ENCODE data around the gene NDUFB4. TPM values are rescaled to one million over a fixed set of nuclear protein-coding genes. Genes with fewer than 3 reads are reported as not detected.

The NDUFB4 gene
- 94.3 and 137 TPM in 2 replicates for polyA plus RNA-seq (2011; rRNA removed)
- 180 and 378 TPM in 2 replicates for polyA minus RNA-seq (2011; rRNA and poly(A)+ RNA removed)

DNA sequence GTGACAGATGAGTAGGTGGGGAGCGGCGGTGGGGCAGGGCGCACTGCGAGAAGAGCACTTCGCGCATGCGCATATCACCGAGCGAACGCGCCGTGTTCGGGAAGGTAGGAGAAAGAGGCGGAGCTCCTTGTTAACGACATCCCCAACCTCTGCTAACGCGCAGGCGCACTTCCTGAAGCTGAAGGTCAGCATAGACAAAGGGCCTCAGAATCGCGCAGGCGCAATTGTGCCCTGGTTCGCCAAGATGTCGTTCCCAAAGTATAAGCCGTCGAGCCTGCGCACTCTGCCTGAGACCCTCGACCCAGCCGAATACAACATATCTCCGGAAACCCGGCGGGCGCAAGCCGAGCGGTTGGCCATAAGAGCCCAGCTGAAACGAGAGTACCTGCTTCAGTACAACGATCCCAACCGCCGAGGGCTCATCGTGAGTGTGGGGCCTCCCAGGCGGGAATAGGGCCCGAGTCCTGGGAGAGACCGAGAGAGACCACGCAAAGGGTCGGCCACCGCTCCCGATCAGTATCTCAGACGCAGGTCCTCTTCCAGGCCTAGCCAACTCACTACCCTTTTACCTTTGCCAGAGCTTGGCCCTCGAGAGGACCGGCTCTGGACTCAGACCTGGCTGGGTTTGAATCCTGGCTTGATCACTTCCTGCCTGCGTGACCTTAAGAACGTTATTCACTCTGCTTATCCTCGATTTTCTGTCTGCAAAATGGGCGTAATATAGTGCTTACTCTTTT is at the start of gene NDUFB4:
NDUFB4 (plus strand) TSS at position 221 of the 737 bp plus-strand sequence; CDS start at position 245, 24 bp downstream.
- TF ChIP-seq, protein P1, sequence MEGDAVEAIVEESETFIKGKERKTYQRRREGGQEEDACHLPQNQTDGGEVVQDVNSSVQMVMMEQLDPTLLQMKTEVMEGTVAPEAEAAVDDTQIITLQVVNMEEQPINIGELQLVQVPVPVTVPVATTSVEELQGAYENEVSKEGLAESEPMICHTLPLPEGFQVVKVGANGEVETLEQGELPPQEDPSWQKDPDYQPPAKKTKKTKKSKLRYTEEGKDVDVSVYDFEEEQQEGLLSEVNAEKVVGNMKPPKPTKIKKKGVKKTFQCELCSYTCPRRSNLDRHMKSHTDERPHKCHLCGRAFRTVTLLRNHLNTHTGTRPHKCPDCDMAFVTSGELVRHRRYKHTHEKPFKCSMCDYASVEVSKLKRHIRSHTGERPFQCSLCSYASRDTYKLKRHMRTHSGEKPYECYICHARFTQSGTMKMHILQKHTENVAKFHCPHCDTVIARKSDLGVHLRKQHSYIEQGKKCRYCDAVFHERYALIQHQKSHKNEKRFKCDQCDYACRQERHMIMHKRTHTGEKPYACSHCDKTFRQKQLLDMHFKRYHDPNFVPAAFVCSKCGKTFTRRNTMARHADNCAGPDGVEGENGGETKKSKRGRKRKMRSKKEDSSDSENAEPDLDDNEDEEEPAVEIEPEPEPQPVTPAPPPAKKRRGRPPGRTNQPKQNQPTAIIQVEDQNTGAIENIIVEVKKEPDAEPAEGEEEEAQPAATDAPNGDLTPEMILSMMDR (IDR thresholded peaks at IDR 0.05; ENCODE audit: insufficient read depth, low read depth, low read length) = no peak
- Histone ChIP-seq H3K4me3 (ENCODE audit: low read depth, low read length) (peak within 1 kb of the TSS; percentile 95), H3K27me3 (ENCODE audit: control insufficient read depth, insufficient read depth, low read length) (no peaks in the 10 kb centered on the region), H3K36me3 (ENCODE audit: control insufficient read depth, insufficient read depth, low read length) (no peaks in the 10 kb centered on the region; the same call in 1 of the 2 replicates)
- CTCF ChIA-PET = interaction anchor here (0.7 to 1.8 kb wide), 6 partner anchors 18 to 343 kb away, joined by 3 to 8 read pairs (median 4); no protein-coding TSS in a partner anchor
- POLR2A ChIA-PET = interaction anchor here (0.6 to 1.8 kb wide), 3 partner anchors 18 to 173 kb away, joined by 3 to 5 read pairs (median 4); partner anchors contain the start of genes GTF2E1 and RABL3
- DNase-seq (ENCODE audit: low read depth) = peak; percentile 92

DNA sequence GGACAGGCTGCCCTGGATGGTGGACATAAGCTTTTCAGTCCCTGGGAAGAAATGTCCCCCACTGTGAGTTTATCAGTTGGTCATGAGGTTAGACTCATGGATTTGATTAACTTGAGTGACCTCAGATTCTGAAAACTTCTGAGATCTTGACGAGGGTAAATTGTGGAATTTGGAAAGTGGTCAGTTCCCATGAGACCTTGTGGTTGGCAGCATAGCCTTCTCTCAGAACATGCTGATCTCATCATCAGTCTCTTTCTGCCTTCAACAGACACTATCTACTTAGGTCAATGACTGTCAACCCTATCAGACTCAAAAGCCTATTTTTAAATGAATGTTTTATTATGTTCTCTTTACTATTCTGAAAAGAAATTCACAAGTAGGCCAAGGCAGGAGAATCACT is 45.6 kb upstream of the NDUFB4 start:
- ChIA-PET POLR2A (no interaction called here), CTCF (interaction anchor here (0.9 to 2.0 kb wide), 3 partner anchors 22 to 1619 kb away, joined by 3 to 6 read pairs (median 3); no protein-coding TSS in a partner anchor)
- Histone ChIP-seq H3K4me3 (ENCODE audit: low read depth, low read length) (no peak overlapping the region), H3K36me3 (ENCODE audit: control insufficient read depth, insufficient read depth, low read length) (no peaks in the 10 kb centered on the region), H3K27me3 (ENCODE audit: control insufficient read depth, insufficient read depth, low read length) (0 out of 2 replicates have a peak, but pooled peaks cover 2% of the 10 kb centered on the region)
- no peak for DNase-seq (ENCODE audit: low read depth)
- TF ChIP-seq, protein P1 (IDR thresholded peaks at IDR 0.05; ENCODE audit: insufficient read depth, low read depth, low read length) = no peak

DNA sequence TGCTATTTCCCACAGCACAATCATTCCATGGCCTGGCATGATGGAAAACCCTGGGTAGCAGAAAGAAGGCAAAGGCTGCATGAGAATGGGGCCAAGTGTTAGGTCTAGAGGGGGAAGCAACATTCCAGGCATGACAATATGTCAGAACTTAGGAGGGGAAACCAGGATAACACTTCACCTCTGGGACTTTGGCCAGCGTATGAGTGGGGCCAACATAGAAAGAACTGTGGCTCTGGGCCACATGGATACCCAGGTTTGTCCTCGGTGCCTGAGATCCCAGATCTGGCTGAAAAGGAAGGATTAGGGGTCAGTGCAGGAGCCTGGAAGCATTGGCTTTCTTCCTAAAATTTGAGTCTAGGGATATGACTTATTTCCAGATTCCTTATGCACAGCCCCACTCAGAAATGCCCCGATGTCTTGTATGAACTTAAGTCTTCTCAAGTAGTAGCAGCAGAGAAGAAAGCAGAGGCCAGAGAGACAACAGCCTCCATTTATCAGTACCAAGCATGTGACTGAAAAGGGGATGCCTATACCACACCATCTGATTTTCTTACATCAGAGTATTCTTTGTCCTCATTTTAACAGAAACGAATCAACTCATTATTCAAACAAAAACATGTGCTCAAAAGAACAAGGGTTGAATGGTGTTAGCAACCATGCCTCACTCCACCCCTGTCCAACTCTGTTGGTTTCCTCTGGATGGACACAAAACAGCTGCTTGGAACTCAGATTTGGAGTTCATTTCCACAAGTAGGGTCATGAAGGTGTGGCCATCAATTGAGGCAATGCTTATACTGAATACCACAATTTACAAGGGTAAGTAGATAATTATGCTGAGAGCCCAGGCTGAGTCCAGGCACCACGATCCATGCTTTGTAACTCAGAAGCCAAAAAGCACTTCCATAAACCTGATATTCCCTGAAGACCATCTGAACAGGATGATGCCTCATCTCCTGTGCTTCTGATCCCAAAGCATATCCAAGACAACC is 43.7 kb upstream of the NDUFB4 start:
- no peak for DNase-seq (ENCODE audit: low read depth)
- Histone ChIP-seq H3K27me3 (ENCODE audit: control insufficient read depth, insufficient read depth, low read length) (0 out of 2 replicates have a peak, but pooled peaks cover 2% of the 10 kb centered on the region), H3K36me3 (ENCODE audit: control insufficient read depth, insufficient read depth, low read length) (no peaks in the 10 kb centered on the region), H3K4me3 (ENCODE audit: low read depth, low read length) (no peak overlapping the region)
- ChIA-PET CTCF (no interaction called here), POLR2A (no interaction called here)
- TF ChIP-seq, protein P1 (IDR thresholded peaks at IDR 0.05; ENCODE audit: insufficient read depth, low read depth, low read length) = no peak

DNA sequence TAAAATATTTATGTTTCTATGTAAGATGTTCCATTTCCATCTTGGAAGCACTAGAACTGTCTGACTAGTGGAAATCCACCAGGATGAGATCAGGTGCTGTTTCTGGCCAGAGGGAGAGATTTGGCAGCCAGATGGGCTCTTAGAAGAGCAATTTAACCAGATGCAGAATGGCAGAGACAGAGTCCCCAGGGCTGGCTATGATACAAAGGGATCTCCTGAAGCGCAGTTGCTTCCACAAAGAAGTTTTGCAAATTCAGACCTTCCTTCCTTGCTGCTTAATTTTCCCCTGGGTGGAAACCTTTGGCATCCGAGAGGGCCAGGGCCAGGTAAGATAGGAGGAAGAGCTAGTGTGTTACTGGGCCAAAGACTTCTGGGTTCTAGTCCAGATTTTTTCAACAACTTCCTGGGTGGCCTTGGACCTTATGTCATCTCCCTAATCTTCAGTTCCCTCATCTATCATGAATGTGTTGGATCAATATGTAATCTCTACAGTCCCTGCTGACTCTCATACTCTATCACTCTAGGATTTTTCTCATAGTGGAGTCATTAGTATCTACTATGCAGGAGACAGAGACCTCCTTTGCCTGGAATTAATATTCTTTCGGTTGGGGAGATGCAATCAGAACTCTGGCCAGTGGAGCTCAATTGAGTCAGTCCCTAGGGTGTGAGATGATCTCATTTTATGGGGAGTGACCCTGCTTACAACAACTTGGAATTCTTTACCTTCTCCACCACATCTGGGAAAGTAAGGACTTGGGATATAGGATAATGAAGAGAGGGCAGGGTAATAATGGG is 41.1 kb upstream of the NDUFB4 start:
- POLR2A ChIA-PET = no interaction called here
- no peak for DNase-seq (ENCODE audit: low read depth)
- CTCF ChIA-PET = interaction anchor here (0.6 to 7.3 kb wide), 5 partner anchors 9 to 311 kb away, joined by 3 to 82 read pairs (median 5); no protein-coding TSS in a partner anchor
- Histone ChIP-seq H3K4me3 (ENCODE audit: low read depth, low read length) (no peak overlapping the region), H3K27me3 (ENCODE audit: control insufficient read depth, insufficient read depth, low read length) (0 out of 2 replicates have a peak, but pooled peaks cover 2% of the 10 kb centered on the region), H3K36me3 (ENCODE audit: control insufficient read depth, insufficient read depth, low read length) (no peaks in the 10 kb centered on the region)
- TF ChIP-seq, protein P1 (IDR thresholded peaks at IDR 0.05; ENCODE audit: insufficient read depth, low read depth, low read length) = no peak
